ENCODE measurements around the gene UCP3.

UCP3 gene

GRCh38 chr11:74008373-74009229 is at the start of gene UCP3:
Gene UCP3 (minus strand): TSS chr11:74009085. CDS start chr11:74007042, 2,043 bp downstream.
- ATAC-seq, result no peak
- no peak for TF ChIP-seq RARB (CRISPR knock-in tag; IDR thresholded peaks at IDR 0.05)

DNA sequence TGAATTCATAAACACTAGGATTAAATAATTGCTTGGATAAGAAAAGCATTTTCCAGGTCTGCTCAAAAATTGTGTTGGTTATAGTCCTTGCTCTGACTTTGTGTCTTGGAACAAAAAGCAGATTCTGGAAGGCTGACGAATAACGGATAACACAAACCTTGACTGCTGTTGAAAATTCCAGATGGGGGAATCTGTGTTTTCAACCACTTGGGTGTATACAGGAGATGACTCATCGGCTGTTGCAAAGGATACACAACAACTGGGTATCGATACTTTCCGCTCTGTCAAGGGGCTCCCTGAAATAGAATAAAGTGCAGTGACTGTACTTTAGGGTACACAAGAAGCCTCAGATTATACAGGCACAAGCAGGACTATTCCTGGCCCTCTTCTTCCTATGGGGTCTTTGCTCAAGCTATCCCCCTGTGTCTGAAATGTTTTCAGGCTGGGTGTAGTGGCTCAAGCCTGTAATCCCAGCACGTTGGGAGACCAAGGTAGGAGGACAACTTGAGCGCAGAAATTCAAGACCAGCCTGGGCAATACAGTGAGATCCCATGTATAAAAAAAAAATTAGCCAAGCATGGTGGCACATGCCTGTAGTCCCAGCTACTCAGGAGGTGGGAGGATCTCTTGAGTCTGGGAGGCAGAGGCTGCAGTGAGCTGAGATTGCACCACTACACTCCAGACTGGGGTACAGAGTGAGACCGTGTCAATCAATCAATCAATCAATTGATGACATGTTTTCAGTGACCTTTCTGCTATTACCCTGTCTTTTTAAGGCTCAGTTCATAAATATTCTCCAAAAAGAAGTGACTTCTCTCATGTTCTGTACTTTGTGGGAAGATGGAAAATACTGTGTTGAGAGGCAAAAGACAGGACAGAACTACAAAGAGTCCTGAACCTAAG is 48.6 kb upstream of the UCP3 start:
- peak; percentile 62 for ATAC-seq
- no peak for TF ChIP-seq TCF4 (CRISPR knock-in tag; IDR thresholded peaks at IDR 0.05; ENCODE audit: borderline replicate concordance)
- TF ChIP-seq PPARA (CRISPR knock-in tag; IDR thresholded peaks at IDR 0.05; ENCODE audit: borderline replicate concordance), result no peak
- no peak for TF ChIP-seq ISL1 (CRISPR knock-in tag; IDR thresholded peaks at IDR 0.05)
- TF ChIP-seq CSRNP3 (CRISPR knock-in tag; IDR thresholded peaks at IDR 0.05), result no peak
- no peak for TF ChIP-seq RARB (CRISPR knock-in tag; IDR thresholded peaks at IDR 0.05)
- TF ChIP-seq ZNF70 (CRISPR knock-in tag; IDR thresholded peaks at IDR 0.05), result no peak
- no peak for TF ChIP-seq BACH2 (CRISPR knock-in tag; IDR thresholded peaks at IDR 0.05; ENCODE audit: borderline replicate concordance)
- TF ChIP-seq GLIS3 (CRISPR knock-in tag; IDR thresholded peaks at IDR 0.05), result no peak
- no peak for TF ChIP-seq ZFP30 (CRISPR knock-in tag; IDR thresholded peaks at IDR 0.05)

GRCh38 chr11:74055938-74056337 is 47.1 kb upstream of the UCP3 start:
- TF ChIP-seq OSR1 (CRISPR knock-in tag; IDR thresholded peaks at IDR 0.05) (no peak), ISL1 (CRISPR knock-in tag; IDR thresholded peaks at IDR 0.05) (no peak), CSDC2 (CRISPR knock-in tag; IDR thresholded peaks at IDR 0.05) (no peak), PPARA (CRISPR knock-in tag; IDR thresholded peaks at IDR 0.05; ENCODE audit: borderline replicate concordance) (no peak), ZNF70 (CRISPR knock-in tag; IDR thresholded peaks at IDR 0.05) (no peak), TOX (CRISPR knock-in tag; IDR thresholded peaks at IDR 0.05; ENCODE audit: borderline replicate concordance) (no peak), ZFP30 (CRISPR knock-in tag; IDR thresholded peaks at IDR 0.05) (no peak), RARB (CRISPR knock-in tag; IDR thresholded peaks at IDR 0.05) (no peak), PATZ1 (CRISPR knock-in tag; IDR thresholded peaks at IDR 0.05; ENCODE audit: borderline replicate concordance) (no peak), ARNTL (CRISPR knock-in tag; IDR thresholded peaks at IDR 0.05; ENCODE audit: borderline replicate concordance, low read depth) (no peak), CREB5 (CRISPR knock-in tag; IDR thresholded peaks at IDR 0.05; ENCODE audit: low read depth) (no peak), ZNF565 (CRISPR knock-in tag; conservative IDR thresholded peaks at IDR 0.05; ENCODE audit: low read depth) (no peak), SNAI2 (CRISPR knock-in tag; IDR thresholded peaks at IDR 0.05) (no peak), CSRNP3 (CRISPR knock-in tag; IDR thresholded peaks at IDR 0.05) (no peak), ESRRG (CRISPR knock-in tag; IDR thresholded peaks at IDR 0.05) (no peak), GLIS3 (CRISPR knock-in tag; IDR thresholded peaks at IDR 0.05) (no peak), ZFP3 (CRISPR knock-in tag; IDR thresholded peaks at IDR 0.05) (no peak)
- TF ChIP-seq, protein P1, sequence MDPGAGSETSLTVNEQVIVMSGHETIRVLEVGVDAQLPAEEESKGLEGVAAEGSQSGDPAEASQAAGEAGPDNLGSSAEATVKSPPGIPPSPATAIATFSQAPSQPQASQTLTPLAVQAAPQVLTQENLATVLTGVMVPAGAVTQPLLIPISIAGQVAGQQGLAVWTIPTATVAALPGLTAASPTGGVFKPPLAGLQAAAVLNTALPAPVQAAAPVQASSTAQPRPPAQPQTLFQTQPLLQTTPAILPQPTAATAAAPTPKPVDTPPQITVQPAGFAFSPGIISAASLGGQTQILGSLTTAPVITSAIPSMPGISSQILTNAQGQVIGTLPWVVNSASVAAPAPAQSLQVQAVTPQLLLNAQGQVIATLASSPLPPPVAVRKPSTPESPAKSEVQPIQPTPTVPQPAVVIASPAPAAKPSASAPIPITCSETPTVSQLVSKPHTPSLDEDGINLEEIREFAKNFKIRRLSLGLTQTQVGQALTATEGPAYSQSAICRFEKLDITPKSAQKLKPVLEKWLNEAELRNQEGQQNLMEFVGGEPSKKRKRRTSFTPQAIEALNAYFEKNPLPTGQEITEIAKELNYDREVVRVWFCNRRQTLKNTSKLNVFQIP (CRISPR knock-in tag; IDR thresholded peaks at IDR 0.05; ENCODE audit: borderline replicate concordance, low read depth), result no peak

More at GRCh38 chr11:74055938-74056337, 47.1 kb upstream of the UCP3 start:
- ATAC-seq, result peak; percentile 97

All from SK-N-SH treated with all-trans-retinoic acid at 6 μM for 48 hours (cell line).